ENCODE data around the gene PAX3.

DNA sequence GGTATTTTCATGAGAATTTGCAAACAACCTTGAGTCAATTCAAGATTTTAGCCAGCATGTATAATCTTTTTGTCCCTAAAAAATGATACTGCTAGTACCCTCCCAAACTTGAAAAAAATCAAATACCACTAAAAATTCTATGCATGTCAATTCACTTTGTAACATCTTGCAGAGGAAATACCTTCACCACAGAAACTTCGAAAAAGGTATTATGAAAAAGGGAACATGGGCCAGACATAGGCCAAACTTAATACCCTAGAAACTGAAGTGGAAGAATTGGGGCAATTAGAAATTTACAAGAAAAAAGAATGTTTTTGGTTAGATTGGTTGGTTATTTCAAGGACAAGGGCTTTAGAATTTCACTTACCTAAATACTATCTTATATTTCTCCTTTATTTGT, 48.5 kb downstream of the PAX3 start:
- TF ChIP-seq, protein P1, sequence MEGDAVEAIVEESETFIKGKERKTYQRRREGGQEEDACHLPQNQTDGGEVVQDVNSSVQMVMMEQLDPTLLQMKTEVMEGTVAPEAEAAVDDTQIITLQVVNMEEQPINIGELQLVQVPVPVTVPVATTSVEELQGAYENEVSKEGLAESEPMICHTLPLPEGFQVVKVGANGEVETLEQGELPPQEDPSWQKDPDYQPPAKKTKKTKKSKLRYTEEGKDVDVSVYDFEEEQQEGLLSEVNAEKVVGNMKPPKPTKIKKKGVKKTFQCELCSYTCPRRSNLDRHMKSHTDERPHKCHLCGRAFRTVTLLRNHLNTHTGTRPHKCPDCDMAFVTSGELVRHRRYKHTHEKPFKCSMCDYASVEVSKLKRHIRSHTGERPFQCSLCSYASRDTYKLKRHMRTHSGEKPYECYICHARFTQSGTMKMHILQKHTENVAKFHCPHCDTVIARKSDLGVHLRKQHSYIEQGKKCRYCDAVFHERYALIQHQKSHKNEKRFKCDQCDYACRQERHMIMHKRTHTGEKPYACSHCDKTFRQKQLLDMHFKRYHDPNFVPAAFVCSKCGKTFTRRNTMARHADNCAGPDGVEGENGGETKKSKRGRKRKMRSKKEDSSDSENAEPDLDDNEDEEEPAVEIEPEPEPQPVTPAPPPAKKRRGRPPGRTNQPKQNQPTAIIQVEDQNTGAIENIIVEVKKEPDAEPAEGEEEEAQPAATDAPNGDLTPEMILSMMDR (IDR thresholded peaks at IDR 0.05), result no peak
- TF ChIP-seq POLR2A (IDR thresholded peaks at IDR 0.05) (no peak), POLR2AphosphoS5 (IDR thresholded peaks at IDR 0.05; ENCODE audit: insufficient read depth in 1 of 2, low read depth in 1 of 2) (no peak)

Data from vagina (tissue), 2 donors.